Measurements from ENCODE around the gene TALDO1.

TALDO1 gene

GRCh38 chr11:714436-714835 is 32.8 kb upstream of the TALDO1 start:
- DNase-seq (ENCODE audit: low read depth in 1 of 2, low spot score in 1 of 2) = no peak

- DNase-seq (ENCODE audit: low read depth in 1 of 2, low spot score in 1 of 2) = no peak
These were observed 27.8 kb upstream of the TALDO1 start for GRCh38 chr11:719214-720016.

DNA sequence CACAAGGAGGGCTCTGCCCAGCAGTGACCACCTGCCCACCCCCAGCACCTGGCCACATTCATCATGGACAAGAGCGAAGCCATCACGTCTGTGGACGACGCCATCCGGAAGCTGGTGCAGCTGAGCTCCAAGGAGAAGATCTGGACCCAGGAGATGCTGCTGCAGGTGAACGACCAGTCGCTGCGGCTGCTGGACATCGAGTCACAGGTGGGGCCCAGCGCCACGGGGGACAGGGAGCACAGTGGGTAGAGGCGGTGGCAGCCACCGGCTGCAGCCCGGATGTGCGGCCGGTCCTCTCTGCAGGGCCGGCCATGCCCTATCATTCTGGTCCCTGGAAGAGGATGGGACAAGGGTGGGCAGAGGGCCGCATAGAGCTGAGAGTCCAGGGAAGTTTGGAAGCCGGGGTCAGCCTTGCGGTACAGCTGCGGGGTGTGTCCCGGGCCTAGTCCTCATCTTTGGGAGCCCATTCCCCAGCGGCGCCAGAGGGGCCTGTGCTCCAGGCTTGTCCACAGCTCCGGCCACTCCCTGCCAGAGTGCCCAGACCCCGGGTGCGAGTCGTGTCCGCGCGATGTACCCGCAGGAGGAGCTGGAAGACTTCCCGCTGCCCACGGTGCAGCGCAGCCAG is 27.1 kb upstream of the TALDO1 start:
- no peak for DNase-seq (ENCODE audit: low read depth in 1 of 2, low spot score in 1 of 2)

DNA sequence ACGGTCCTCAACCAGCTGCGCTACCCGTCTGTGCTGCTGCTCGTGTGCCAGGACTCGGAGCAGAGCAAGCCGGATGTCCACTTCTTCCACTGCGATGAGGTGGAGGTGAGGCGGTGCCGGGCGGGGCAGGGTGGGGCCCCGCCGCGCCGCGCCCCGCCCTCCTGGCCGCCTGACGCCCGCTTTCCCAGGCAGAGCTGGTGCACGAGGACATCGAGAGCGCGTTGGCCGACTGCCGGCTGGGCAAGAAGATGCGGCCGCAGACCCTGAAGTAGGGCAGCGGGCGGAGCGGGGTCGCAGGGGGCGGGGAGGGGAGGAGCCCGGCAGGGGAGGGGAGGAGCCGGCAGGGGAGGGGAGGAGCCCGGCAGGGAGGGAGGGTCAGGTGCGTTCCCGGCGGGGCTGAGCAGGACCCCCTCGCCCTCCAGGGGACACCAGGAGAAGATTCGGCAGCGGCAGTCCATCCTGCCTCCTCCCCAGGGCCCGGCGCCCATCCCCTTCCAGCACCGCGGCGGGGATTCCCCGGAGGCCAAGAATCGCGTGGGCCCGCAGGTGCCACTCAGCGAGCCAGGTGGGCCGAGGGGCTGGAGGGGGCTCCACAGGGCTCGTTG is 26.5 kb upstream of the TALDO1 start:
- peak in 1 of 2 donors; percentile 51 for DNase-seq (ENCODE audit: low read depth in 1 of 2, low spot score in 1 of 2)

DNA sequence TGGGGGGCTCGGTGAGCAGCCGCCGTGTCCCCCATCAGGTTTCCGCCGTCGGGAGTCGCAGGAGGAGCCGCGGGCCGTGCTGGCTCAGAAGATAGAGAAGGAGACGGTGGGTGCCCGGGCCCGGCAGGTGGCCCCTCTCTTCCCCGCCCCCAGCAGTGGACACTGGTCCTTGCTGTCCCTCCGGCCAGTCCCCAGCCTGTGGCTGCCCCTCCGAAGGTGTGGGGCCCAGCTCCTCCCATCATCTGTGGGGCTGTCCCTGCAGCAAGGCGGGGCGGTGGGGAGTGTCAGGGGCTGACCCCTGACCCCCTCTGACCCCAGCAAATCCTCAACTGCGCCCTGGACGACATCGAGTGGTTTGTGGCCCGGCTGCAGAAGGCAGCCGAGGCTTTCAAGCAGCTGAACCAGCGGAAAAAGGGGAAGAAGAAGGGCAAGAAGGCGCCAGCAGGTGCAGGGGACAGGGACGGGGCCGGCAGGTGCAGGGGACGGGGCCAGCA is 26.0 kb upstream of the TALDO1 start:
- no peak for DNase-seq (ENCODE audit: low read depth in 1 of 2, low spot score in 1 of 2)

- peak; percentile 33 to 35 for DNase-seq (ENCODE audit: low read depth in 1 of 2, low spot score in 1 of 2)
These were observed 25.4 kb upstream of the TALDO1 start for GRCh38 chr11:721741-722345.

GRCh38 chr11:722346-722811 is 24.9 kb upstream of the TALDO1 start:
- no peak for DNase-seq (ENCODE audit: low read depth in 1 of 2, low spot score in 1 of 2)

DNA sequence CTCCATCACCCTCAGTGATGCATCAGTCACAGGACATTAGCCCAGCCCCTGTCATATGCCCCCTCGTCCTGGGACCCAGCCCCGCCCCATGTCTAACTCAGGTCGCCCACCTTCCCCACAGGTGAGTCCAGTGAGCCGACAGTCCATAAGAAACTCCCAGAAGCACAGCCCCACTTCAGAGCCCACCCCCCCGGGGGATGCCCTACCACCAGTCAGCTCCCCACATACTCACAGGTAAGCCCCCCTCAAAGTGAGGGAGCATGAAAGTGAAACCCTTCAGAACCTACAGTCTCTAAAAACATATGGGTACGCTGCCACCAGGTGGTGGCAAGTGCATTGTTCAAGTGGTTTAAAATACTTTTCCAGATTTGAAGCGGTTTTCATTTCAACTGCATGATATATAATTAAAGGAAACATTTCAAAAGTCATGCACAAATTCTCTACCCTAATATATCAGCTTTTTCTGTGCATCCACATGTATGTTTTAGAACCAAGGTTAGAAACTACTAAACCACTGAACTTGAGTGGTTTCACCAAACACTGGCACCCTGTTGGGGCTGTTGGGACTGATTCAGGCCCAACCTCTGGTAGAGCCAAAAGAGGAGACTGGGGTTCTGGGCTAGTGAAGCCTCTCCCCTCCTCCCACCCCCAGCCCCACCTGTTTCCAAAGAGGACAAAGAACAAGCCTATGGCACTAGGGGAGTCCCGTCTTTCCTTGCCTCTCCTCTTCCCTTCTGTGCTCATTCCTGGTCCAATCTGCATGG is 24.0 kb upstream of the TALDO1 start:
- no peak for DNase-seq (ENCODE audit: low read depth in 1 of 2, low spot score in 1 of 2)

DNA sequence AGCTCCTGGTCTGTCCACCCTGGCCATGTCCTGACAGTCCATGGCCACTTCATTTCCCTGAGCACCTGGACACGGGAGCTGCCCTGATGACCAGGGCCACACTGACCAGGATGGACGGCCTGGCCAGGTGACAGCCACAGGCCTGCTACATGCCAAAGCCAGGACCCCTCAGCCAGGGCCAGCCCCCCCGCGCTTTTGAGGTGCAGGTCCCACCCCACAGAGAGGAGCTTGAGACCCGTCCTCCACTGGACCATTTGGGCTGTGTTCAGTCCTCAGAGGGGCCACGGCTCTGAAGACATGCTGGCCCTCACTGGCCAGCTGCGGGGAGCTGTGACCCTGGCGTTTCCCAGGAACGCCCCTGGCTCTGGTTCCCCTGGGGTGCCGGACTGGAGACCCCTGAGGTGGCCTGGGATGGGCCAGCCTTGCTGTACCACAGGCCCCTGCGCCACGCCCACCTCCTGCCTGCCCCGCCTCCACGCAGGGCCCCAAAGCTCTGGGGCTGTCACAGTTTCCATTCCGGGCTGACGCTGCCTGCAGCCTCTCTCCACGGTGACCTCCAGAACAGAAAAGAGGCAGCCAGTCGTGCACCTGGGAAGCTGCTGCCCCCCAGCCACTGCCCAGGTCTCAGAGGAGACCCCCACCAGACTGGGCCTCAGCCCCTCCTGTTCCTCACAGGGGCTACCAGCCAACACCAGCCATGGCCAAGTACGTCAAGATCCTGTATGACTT is 23.1 kb upstream of the TALDO1 start:
- DNase-seq (ENCODE audit: low read depth in 1 of 2, low spot score in 1 of 2) = no peak

- DNase-seq (ENCODE audit: low read depth in 1 of 2, low spot score in 1 of 2) = no peak
These were observed 22.4 kb upstream of the TALDO1 start for GRCh38 chr11:724778-725386.

- no peak for DNase-seq (ENCODE audit: low read depth in 1 of 2, low spot score in 1 of 2)
These were observed 21.6 kb upstream of the TALDO1 start for GRCh38 chr11:725624-726202.

DNA sequence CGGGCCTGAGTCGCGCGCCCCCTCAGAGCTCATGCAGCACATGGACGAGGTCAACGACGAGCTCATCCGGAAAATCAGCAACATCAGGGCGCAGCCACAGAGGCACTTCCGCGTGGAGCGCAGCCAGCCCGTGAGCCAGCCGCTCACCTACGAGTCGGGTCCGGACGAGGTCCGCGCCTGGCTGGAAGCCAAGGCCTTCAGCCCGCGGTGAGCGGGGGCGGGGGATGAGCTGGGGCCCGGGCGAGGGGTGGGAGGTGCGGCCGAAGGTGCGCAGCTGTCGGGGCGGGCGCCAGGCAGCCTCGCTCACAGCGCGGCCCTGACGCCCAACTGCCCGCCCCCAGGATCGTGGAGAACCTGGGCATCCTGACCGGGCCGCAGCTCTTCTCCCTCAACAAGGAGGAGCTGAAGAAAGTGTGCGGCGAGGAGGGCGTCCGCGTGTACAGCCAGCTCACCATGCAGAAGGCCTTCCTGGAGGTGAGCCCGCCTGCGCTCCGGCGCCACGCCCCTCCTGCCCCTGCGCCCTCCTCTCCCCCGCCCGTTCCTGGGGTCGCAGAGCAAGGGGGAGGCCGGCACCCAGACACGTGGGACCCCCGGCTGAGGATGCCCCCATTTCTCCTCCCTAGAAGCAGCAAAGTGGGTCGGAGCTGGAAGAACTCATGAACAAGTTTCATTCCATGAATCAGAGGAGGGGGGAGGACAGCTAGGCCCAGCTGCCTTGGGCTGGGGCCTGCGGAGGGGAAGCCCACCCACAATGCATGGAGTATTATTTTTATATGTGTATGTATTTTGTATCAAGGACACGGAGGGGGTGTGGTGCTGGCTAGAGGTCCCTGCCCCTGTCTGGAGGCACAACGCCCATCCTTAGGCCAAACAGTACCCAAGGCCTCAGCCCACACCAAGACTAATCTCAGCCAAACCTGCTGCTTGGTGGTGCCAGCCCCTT is 20.7 kb upstream of the TALDO1 start:
- no peak for DNase-seq (ENCODE audit: low read depth in 1 of 2, low spot score in 1 of 2)

GRCh38 chr11:727281-727701 is 20.0 kb upstream of the TALDO1 start:
- DNase-seq (ENCODE audit: low read depth in 1 of 2, low spot score in 1 of 2) = no peak

- peak; percentile 64 to 69 for DNase-seq (ENCODE audit: low read depth in 1 of 2, low spot score in 1 of 2)
These were observed 19.2 kb upstream of the TALDO1 start for GRCh38 chr11:727859-728748.

GRCh38 chr11:728901-729491 is 18.3 kb upstream of the TALDO1 start:
- DNase-seq (ENCODE audit: low read depth in 1 of 2, low spot score in 1 of 2) = no peak

DNA sequence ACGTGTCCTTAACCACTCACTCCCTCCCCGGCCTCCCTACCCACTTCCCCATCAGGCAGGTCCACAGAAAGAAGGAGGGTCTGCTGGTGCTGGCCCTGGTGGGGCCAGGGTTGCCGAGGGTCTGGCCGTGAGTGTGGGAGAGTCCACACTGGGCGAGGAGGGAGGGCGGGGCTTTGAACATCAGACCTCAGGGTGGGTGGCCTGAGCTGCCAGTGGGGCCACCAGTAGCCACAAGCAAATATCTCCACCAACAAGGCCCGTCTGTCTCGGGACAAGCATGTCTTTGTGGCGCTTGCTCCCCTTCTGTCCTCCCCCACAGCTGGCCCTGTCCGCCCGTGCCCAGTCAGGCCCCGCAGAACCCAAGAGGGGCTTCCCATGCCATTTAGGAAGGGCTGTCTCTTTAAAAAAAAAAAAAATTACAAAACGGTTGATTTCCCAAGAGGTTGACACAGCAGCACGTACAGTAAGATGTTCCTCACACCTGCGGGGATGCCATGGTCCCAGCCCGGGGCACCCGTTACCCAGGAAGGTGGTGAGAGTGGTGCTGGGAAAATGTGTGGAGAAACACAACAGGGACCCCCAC is 17.7 kb upstream of the TALDO1 start:
- no peak for DNase-seq (ENCODE audit: low read depth in 1 of 2, low spot score in 1 of 2)

- DNase-seq (ENCODE audit: low read depth in 1 of 2, low spot score in 1 of 2) = no peak
These were observed 14.2 kb upstream of the TALDO1 start for GRCh38 chr11:733072-733471.
